Esophagus muscularis mucosa (tissue), 4 donors: ENCODE data around the gene HSPB6. TPM values are rescaled to one million over a fixed set of nuclear protein-coding genes. Genes with fewer than 3 reads are reported as not detected.

Source experiments
- DNase-seq: peaks from one replicate; pipeline ENCODE4 v3.0.0-alpha.2; 2017; ENCODE audit errors: extremely low spot score
- H3K27ac ChIP-seq, 4 donors: fragments of 200-600 bp; sonication (generic); replicated peaks in 1 of 4; 1 replicate in 3 of 4; 2 replicates in 1 of 4; pipeline ENCODE4 v1.5.1; 2016 to 2019; ENCODE audit warnings: mild to moderate bottlenecking in 1 of 4
- H3K27me3 ChIP-seq, 4 donors: fragments of 200-600 bp; sonication (generic); one replicate each; pipeline versions ENCODE4 v1.5.1 to v1.6.0; 2016 to 2019
- H3K36me3 ChIP-seq, 4 donors: fragments of 200-600 bp; sonication (generic); one replicate each; pipeline ENCODE4 v1.5.1; 2016 to 2019
- H3K4me1 ChIP-seq, 4 donors: fragments of 200-600 bp; sonication (generic); one replicate each; pipeline ENCODE4 v1.5.1; 2016 to 2019
- H3K4me3 ChIP-seq, 4 donors: fragments of 200-600 bp; sonication (generic); 1 replicate in 2 of 4; 2 replicates in 2 of 4; pipeline ENCODE4 v1.5.1; 2016 to 2019; ENCODE audit warnings: mild to moderate bottlenecking in 4 of 4, moderate library complexity in 1 of 4
- H3K9me3 ChIP-seq, 4 donors: fragments of 200-600 bp; sonication (generic); 1 replicate in 3 of 4; 2 replicates in 1 of 4; pipeline ENCODE4 v1.5.1; 2016 to 2019
- EP300 ChIP-seq: sonication (generic); formaldehyde crosslinking; IDR thresholded peaks from one replicate; pipeline ENCODE4 v1.6.1; 2017; ENCODE audit warnings: antibody characterized with exemption
- POLR2A ChIP-seq: fragments of 450-650 bp; IDR thresholded peaks from one replicate; pipeline ENCODE4 v1.6.1; 2017; ENCODE audit warnings: antibody characterized with exemption, moderate library complexity, mild to moderate bottlenecking, low read depth
- POLR2AphosphoS5 ChIP-seq, 2 donors: sonication (generic); formaldehyde crosslinking; IDR thresholded peaks; one replicate each; pipeline ENCODE4 v1.6.1; 2017; ENCODE audit warnings: antibody characterized with exemption in 2 of 2
- WGBS: methylation state at CpG from one replicate; pipeline ENCODE4 v1.1.5; 2018; 5-methylcytosine and 5-hydroxymethylcytosine counted together
- intact Hi-C: fragments of 100-400 bp; cut with DNase I; formaldehyde crosslinking; loops from one replicate; pipeline ENCODE4 v1.15.1; 2023
- total RNA-seq, 4 donors: library from RNA; depleted of rRNA; stranded (reverse); fragments of >200 nt; gene quantifications; one replicate each; pipeline versions ENCODE4 v1.1.0 to v1.2.1, GENCODE V29; 2016
- TF ChIP-seq, protein P1 (sequence below), 3 experiments: fragments of 200-600 bp in 2 of 3; fragments of 450-650 bp in 1 of 3; sonication (generic) in 2 of 3; IDR thresholded peaks; one replicate each; pipeline ENCODE4 v1.5.1; 2017 to 2019; ENCODE audit warnings: antibody characterized with exemption in 3 of 3, mild to moderate bottlenecking in 2 of 3, moderate library complexity in 1 of 3

Gene HSPB6
- total RNA-seq, 4 donors from 2014 or later, result 64.4 to 146 (median 105) TPM

DNA sequence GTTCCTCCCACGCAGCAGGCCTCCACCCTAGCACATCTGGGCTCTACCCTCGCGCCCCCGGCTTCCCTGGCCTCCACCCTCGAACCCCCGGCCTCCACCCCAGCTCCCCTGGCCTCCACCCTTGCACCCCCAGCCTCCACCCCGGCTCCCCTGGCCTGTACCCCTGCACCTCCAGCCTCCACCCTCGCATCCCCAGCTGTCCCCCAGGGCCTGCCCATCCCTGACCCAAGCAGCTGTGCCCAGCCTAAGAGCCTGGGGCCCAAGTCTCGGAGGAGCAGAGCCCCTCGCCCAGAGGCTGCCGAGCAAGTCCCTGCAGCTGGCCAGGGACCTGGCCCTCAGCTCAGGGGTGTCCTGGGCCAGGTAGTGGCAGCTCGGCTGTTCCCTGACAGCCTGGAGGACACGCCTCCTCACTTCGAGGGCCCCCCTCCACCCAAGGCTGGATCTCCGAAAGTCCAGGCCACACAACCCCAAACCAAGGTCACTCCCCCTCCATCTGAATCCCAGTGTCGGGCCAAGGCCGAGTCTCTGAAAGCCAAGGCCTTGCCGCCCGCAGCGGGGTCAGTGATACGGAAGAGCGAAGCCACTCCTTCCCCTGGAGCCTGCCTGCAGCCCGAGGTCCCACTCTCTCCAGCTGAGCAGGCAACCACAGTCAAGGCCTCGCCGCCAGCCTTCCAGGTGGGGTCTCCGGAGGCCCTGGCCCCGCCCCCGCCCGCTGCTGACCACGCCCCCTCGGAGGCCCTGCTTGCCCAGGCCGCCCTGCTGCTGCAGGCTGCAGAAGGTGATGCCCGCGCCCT, 10.7 kb upstream of the HSPB6 start:
- no peaks in the 10 kb centered on the region for H3K27me3 ChIP-seq
- H3K4me1 ChIP-seq, result peaks cover 0 to 10% (median 3%) of the 10 kb centered on the region in 4 donors
- TF ChIP-seq, protein P1, sequence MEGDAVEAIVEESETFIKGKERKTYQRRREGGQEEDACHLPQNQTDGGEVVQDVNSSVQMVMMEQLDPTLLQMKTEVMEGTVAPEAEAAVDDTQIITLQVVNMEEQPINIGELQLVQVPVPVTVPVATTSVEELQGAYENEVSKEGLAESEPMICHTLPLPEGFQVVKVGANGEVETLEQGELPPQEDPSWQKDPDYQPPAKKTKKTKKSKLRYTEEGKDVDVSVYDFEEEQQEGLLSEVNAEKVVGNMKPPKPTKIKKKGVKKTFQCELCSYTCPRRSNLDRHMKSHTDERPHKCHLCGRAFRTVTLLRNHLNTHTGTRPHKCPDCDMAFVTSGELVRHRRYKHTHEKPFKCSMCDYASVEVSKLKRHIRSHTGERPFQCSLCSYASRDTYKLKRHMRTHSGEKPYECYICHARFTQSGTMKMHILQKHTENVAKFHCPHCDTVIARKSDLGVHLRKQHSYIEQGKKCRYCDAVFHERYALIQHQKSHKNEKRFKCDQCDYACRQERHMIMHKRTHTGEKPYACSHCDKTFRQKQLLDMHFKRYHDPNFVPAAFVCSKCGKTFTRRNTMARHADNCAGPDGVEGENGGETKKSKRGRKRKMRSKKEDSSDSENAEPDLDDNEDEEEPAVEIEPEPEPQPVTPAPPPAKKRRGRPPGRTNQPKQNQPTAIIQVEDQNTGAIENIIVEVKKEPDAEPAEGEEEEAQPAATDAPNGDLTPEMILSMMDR (IDR thresholded peaks at IDR 0.05), result no peak
- TF ChIP-seq POLR2AphosphoS5 (IDR thresholded peaks at IDR 0.05) (no peak), POLR2A (no peak), EP300 (no peak)
- H3K4me3 ChIP-seq, result no peak overlapping the region
- intact Hi-C loops, result no loop called here
- no peak overlapping the region for H3K27ac ChIP-seq
- DNase-seq, result no peak
- 70% methylated on average over 20 of the region's 34 CpGs for WGBS
- no peaks in the 10 kb centered on the region for H3K9me3 ChIP-seq
- peaks cover 16 to 60% (median 33%) of the 10 kb centered on the region in 4 donors for H3K36me3 ChIP-seq

DNA sequence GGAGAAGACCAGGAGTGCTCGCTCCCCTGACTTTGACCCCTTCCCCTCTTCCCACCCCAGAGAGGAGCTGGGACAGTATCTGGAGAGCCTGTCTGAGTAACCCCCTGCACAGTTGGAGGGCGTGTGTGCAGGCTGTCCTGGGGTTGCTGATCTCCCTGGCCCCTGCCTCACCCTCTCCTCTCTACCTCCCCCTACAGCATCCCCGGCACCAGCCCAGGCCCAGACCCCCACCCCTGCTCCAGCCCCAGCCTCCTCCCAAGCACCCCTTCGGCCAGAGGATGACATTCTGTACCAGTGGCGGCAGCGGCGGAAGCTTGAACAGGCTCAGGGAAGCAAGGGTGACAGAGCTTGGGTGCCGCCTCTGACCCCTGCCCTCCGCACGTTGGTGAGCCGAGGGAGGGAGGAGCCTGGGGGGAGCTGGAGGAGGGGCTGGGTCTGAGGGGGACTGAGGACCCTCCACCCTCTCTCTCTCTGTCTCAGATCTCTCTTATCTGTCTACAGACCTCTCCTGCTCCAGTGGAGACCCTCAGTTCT, 9.8 kb upstream of the HSPB6 start:
- Histone ChIP-seq H3K36me3 (peaks cover 23 to 69% (median 40%) of the 10 kb centered on the region in 4 donors), H3K27ac (no peak overlapping the region), H3K9me3 (no peaks in the 10 kb centered on the region), H3K27me3 (no peaks in the 10 kb centered on the region), H3K4me3 (no peak overlapping the region), H3K4me1 (peaks cover 0 to 10% (median 3%) of the 10 kb centered on the region in 4 donors)
- 86% methylated on average over 9 of the region's 11 CpGs for WGBS
- intact Hi-C loops, result no loop called here
- no peak for DNase-seq
- no peak for TF ChIP-seq EP300
- TF ChIP-seq, protein P1 (IDR thresholded peaks at IDR 0.05), result no peak
- no peak for TF ChIP-seq POLR2A
- no peak for TF ChIP-seq POLR2AphosphoS5 (IDR thresholded peaks at IDR 0.05)

DNA sequence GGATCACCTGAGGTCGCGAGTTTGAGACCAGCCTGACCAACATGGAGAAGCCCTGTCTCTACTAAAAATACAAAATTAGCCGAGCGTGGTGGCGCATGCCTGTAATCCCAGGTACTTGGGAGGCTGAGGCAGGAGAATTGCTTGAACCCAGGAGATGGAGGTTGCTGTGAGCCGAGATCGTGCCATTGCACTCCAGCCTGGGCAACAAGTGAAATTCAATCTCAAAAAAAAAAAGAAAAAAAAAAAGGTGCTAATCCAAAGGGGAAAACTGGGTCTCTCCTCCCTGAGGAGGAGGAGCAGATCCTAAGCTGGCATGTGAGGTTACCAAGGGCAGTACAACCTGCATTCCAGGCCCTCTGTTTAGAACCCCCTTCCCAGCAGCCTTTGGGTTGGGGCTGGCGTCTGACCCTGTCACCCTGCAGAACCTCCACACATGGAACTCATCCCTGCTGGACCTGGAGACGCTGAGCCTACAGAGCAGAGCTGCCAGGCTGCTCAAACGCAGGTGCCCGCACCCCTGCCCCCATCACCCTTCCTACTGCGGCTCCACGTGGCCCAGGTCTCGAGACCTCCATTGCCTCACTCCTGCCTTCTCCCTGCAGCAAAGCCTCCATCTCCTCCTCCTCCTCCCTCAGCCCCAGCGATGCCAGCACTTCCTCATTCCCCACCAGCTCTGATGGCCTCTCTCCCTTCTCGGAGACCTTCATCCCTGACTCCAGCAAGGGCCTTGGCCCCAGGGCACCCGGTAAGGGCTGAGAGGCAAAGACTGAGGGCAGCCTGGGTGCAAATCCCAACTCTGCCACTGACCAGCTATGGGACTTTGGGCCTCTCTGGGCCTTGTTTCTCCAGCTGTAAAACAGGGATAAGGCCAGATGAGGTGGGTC, 7.8 kb upstream of the HSPB6 start:
- H3K36me3 ChIP-seq, result peaks cover 23 to 84% (median 41%) of the 10 kb centered on the region in 4 donors
- no peak overlapping the region for H3K4me3 ChIP-seq
- TF ChIP-seq POLR2AphosphoS5 (IDR thresholded peaks at IDR 0.05), result no peak
- no peak for TF ChIP-seq POLR2A
- TF ChIP-seq EP300, result no peak
- TF ChIP-seq, protein P1 (IDR thresholded peaks at IDR 0.05), result no peak
- no peaks in the 10 kb centered on the region for H3K9me3 ChIP-seq
- no peak overlapping the region for H3K27ac ChIP-seq
- H3K27me3 ChIP-seq, result no peaks in the 10 kb centered on the region
- 90% methylated on average over 16 of the region's 17 CpGs for WGBS
- intact Hi-C loops, result loop anchor here (5.0 kb wide), 1 partner anchor 163 kb away; no protein-coding TSS in a partner anchor
- DNase-seq, result no peak
- H3K4me1 ChIP-seq, result peaks cover 0 to 13% (median 7%) of the 10 kb centered on the region in 4 donors

DNA sequence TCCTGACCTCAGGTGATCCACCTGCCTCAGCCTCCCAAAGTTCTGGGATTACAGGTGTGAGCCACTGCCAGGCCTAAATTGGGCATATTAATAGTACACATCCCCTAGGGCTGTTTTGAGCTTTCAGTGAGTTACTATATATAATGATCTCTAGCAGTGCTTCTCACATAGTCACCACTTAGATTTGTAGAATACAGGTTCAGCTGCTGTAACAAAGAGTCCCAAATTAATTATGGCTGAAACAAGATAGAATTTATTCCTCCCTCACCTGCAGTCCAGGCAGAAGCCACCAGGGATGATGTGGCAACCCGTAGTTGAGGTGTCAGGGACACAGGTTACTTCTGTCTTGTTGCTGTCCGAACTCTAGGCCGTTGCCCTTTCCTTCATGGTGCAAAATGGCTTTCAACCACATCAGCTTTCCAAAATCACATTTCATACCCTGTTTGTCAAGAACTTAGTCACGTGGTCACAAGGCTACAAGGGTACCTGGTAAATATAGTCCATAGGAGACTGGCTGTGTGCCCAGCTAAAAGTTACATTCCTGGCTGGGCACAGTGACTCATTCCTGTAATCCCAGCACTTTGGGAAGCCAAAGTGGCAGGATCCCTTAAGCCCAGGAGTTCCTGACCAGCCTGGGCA, 4.0 kb upstream of the HSPB6 start:
- no peak overlapping the region for H3K4me3 ChIP-seq
- peaks cover 23 to 57% (median 32%) of the 10 kb centered on the region in 4 donors for H3K36me3 ChIP-seq

More for the DNA sequence above, 4.0 kb upstream of the HSPB6 start:
- H3K4me1 ChIP-seq, result peaks cover 23 to 37% (median 35%) of the 10 kb centered on the region in 4 donors
- TF ChIP-seq, protein P1 (IDR thresholded peaks at IDR 0.05), result no peak
- TF ChIP-seq POLR2AphosphoS5 (IDR thresholded peaks at IDR 0.05) (no peak), EP300 (no peak), POLR2A (no peak)
- H3K27me3 ChIP-seq, result no peaks in the 10 kb centered on the region
- no peaks in the 10 kb centered on the region for H3K9me3 ChIP-seq
- DNase-seq, result no peak
- H3K27ac ChIP-seq, result no peak overlapping the region
- intact Hi-C loops, result loop anchor here (5.0 kb wide), 1 partner anchor 166 kb away; no protein-coding TSS in a partner anchor
- 97% methylated on average over 4 of the region's 4 CpGs for WGBS
